ENCODE data around the gene DNAI7.

The DNAI7 gene

GRCh38 chr12:25195056-25195971 is at the start of gene DNAI7, which contains the start of gene ETFRF1:
Gene DNAI7 (minus strand): TSS chr12:25195160. CDS start chr12:25195078, 82 bp downstream.
Gene ETFRF1 (plus strand): TSS chr12:25195237. CDS start chr12:25203957, 8,720 bp downstream.
- DNase-seq (ENCODE audit: low spot score), result peak; percentile 89

GRCh38 chr12:25243680-25243990 is 48.7 kb upstream of the DNAI7 start:
- DNase-seq (ENCODE audit: low spot score), result no peak

GRCh38 chr12:25242981-25243679 is 48.2 kb upstream of the DNAI7 start:
- DNase-seq (ENCODE audit: low spot score), result no peak

- peak; percentile 52 for DNase-seq (ENCODE audit: low spot score)
Observed at GRCh38 chr12:25241167-25242020, 46.4 kb upstream of the DNAI7 start.

GRCh38 chr12:25236626-25237025 is 41.7 kb upstream of the DNAI7 start:
- no peak for DNase-seq (ENCODE audit: low spot score)

- no peak for DNase-seq (ENCODE audit: low spot score)
Observed at GRCh38 chr12:25236190-25236589, 41.2 kb upstream of the DNAI7 start.

- no peak for DNase-seq (ENCODE audit: low spot score)
Observed at GRCh38 chr12:25213338-25213737, 18.4 kb upstream of the DNAI7 start.

GRCh38 chr12:25208554-25208953 is 13.6 kb upstream of the DNAI7 start:
- no peak for DNase-seq (ENCODE audit: low spot score)

- no peak for DNase-seq (ENCODE audit: low spot score)
Observed at GRCh38 chr12:25207846-25208245, 12.9 kb upstream of the DNAI7 start.

- no peak for DNase-seq (ENCODE audit: low spot score)
Observed at GRCh38 chr12:25207411-25207810, 12.5 kb upstream of the DNAI7 start.

GRCh38 chr12:25202137-25202536 is 7.2 kb upstream of the DNAI7 start:
- no peak for DNase-seq (ENCODE audit: low spot score)

GRCh38 chr12:25200703-25201102 is 5.7 kb upstream of the DNAI7 start:
- DNase-seq (ENCODE audit: low spot score), result no peak

GRCh38 chr12:25197608-25198007 is 2.6 kb upstream of the DNAI7 start:
- DNase-seq (ENCODE audit: low spot score), result no peak

GRCh38 chr12:25194722-25195055 is 271 bp downstream of the DNAI7 start:
- no peak for DNase-seq (ENCODE audit: low spot score)

- peak; percentile 2 for DNase-seq (ENCODE audit: low spot score)
Observed at GRCh38 chr12:25194214-25194613, 746 bp downstream of the DNAI7 start.

- no peak for DNase-seq (ENCODE audit: low spot score)
Observed at GRCh38 chr12:25190793-25191192, 4.2 kb downstream of the DNAI7 start.

- DNase-seq (ENCODE audit: low spot score), result no peak
Observed at GRCh38 chr12:25189656-25190055, 5.3 kb downstream of the DNAI7 start.

- DNase-seq (ENCODE audit: low spot score), result no peak
Observed at GRCh38 chr12:25187781-25188180, 7.2 kb downstream of the DNAI7 start.

GRCh38 chr12:25186788-25187402 is 8.1 kb downstream of the DNAI7 start:
- no peak for DNase-seq (ENCODE audit: low spot score)

- DNase-seq (ENCODE audit: low spot score), result no peak
Observed at GRCh38 chr12:25186038-25186787, 8.7 kb downstream of the DNAI7 start.

- no peak for DNase-seq (ENCODE audit: low spot score)
Observed at GRCh38 chr12:25184132-25184531, 10.8 kb downstream of the DNAI7 start.
